ENCODE measurements around the gene HAGHL.

Gene HAGHL

DNA sequence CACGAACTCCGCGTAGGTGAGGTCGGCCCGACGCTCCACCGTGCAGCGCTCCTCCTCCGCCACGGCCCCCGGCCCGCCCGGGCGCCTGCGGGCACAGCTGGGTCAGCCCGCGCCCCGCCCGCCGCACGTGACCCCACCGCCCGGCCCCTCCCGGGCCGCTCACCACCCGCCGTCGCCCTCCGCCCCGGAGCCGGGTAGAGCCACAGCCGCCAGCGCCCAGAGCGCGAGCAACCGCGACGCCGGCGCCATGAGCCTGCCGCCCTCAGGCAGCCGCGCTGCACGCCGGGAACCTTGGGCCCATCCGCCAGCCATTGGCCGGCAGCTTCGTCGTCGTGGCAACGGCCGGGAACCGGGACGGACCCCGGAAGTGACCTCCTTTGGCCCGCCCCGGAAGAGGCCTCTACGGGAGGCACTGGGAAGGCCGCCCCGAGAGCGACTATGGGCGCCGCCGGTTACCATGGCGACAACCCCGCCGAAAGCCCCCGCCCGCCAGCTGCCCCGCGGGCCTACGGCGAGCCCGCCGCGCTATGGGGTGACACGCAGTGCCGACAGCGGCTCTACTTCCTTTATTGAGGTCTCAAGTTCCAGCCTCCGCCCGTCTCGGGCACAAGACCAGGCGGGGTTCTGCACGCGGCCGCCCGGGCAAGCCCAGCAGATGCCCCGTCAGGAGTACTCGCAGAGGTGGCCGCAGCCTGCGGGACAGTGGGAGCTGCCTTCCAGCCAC, 42.7 kb upstream of the HAGHL start, which contains the start of gene JMJD8 (continued):
- TF ChIP-seq ZNF24 (tag by site-specific recombination; IDR thresholded peaks at IDR 0.05) (no peak), ZBTB20 (tag by site-specific recombination; IDR thresholded peaks at IDR 0.05) (peak; percentile 48; the same call in 1 of the 2 replicates), PRDM4 (tag by site-specific recombination; IDR thresholded peaks at IDR 0.05) (peak; percentile 16; the same call in 1 of the 2 replicates), HIC1 (tag by site-specific recombination; IDR thresholded peaks at IDR 0.05) (peak; percentile 71), ZNF416 (tag by site-specific recombination; IDR thresholded peaks at IDR 0.05) (no peak), ZNF837 (tag by site-specific recombination; IDR thresholded peaks at IDR 0.05) (peak; percentile 99), ZNF596 (tag by site-specific recombination; IDR thresholded peaks at IDR 0.05) (peak; percentile 3; the same call in 1 of the 2 replicates), ZNF366 (tag by site-specific recombination; conservative IDR thresholded peaks at IDR 0.05) (no peak), ZEB2 (tag by site-specific recombination; IDR thresholded peaks at IDR 0.05) (peak; percentile 43), ZBTB44 (tag by site-specific recombination; IDR thresholded peaks at IDR 0.05) (peak; percentile 53; the same call in 1 of the 2 replicates), GLIS2 (tag by site-specific recombination; IDR thresholded peaks at IDR 0.05) (peak; percentile 84), GLIS1 (tag by site-specific recombination; IDR thresholded peaks at IDR 0.05) (peak; percentile 83), ZNF660 (tag by site-specific recombination; IDR thresholded peaks at IDR 0.05) (no peak; the same call in 1 of the 2 replicates), ZBTB11 (tag by site-specific recombination; conservative IDR thresholded peaks at IDR 0.05; ENCODE audit: low read depth) (peak; percentile 87), ZBTB21 (tag by site-specific recombination; IDR thresholded peaks at IDR 0.05) (no peak), KLF8 (tag by site-specific recombination; IDR thresholded peaks at IDR 0.05) (peak; percentile 26; the same call in 1 of the 2 replicates), ZNF677 (tag by site-specific recombination; IDR thresholded peaks at IDR 0.05) (0 out of 2 replicates have a peak, but pooled peaks have one; percentile 43), ZNF37A (tag by site-specific recombination; IDR thresholded peaks at IDR 0.05) (0 out of 2 replicates have a peak, but pooled peaks have one; percentile 15), ZNF623 (tag by site-specific recombination; IDR thresholded peaks at IDR 0.05) (no peak)
- TF ChIP-seq, protein P1, sequence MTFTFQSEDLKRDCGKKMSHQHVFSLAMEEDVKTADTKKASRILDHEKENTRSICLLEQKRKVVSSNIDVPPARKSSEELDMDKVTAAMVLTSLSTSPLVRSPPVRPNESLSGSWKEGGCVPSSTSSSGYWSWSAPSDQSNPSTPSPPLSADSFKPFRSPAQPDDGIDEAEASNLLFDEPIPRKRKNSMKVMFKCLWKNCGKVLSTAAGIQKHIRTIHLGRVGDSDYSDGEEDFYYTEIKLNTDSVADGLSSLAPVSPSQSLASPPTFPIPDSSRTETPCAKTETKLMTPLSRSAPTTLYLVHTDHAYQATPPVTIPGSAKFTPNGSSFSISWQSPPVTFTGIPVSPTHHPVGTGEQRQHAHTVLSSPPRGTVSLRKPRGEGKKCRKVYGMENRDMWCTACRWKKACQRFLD (tag by site-specific recombination; IDR thresholded peaks at IDR 0.05) = no peak
- TF ChIP-seq, protein P2, sequence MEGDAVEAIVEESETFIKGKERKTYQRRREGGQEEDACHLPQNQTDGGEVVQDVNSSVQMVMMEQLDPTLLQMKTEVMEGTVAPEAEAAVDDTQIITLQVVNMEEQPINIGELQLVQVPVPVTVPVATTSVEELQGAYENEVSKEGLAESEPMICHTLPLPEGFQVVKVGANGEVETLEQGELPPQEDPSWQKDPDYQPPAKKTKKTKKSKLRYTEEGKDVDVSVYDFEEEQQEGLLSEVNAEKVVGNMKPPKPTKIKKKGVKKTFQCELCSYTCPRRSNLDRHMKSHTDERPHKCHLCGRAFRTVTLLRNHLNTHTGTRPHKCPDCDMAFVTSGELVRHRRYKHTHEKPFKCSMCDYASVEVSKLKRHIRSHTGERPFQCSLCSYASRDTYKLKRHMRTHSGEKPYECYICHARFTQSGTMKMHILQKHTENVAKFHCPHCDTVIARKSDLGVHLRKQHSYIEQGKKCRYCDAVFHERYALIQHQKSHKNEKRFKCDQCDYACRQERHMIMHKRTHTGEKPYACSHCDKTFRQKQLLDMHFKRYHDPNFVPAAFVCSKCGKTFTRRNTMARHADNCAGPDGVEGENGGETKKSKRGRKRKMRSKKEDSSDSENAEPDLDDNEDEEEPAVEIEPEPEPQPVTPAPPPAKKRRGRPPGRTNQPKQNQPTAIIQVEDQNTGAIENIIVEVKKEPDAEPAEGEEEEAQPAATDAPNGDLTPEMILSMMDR (tag by site-specific recombination; IDR thresholded peaks at IDR 0.05) = no peak
- TF ChIP-seq, protein P3, sequence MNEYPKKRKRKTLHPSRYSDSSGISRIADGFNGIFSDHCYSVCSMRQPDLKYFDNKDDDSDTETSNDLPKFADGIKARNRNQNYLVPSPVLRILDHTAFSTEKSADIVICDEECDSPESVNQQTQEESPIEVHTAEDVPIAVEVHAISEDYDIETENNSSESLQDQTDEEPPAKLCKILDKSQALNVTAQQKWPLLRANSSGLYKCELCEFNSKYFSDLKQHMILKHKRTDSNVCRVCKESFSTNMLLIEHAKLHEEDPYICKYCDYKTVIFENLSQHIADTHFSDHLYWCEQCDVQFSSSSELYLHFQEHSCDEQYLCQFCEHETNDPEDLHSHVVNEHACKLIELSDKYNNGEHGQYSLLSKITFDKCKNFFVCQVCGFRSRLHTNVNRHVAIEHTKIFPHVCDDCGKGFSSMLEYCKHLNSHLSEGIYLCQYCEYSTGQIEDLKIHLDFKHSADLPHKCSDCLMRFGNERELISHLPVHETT (tag by site-specific recombination; IDR thresholded peaks at IDR 0.05) = peak; percentile 28; the same call in 1 of the 2 replicates
- TF ChIP-seq, protein P4, sequence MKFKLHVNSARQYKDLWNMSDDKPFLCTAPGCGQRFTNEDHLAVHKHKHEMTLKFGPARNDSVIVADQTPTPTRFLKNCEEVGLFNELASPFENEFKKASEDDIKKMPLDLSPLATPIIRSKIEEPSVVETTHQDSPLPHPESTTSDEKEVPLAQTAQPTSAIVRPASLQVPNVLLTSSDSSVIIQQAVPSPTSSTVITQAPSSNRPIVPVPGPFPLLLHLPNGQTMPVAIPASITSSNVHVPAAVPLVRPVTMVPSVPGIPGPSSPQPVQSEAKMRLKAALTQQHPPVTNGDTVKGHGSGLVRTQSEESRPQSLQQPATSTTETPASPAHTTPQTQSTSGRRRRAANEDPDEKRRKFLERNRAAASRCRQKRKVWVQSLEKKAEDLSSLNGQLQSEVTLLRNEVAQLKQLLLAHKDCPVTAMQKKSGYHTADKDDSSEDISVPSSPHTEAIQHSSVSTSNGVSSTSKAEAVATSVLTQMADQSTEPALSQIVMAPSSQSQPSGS (tag by site-specific recombination; IDR thresholded peaks at IDR 0.05; ENCODE audit: low read depth) = no peak

Data from HEK293 (cell line).